Activated T-helper 1 cell treated with anti-CD3 and anti-CD28 coated beads, Interleukin-2, amount 50 U/mL, for 16 hours (primary cell): Measurements from ENCODE around the gene NRTN.
"Not testable (repeated sequence)": the region's sequence is repeated elsewhere in the genome, so short reads cannot be mapped to it uniquely, and the experiment has no call there.

ENCODE experiments used
- DNase-seq, 2 donors: peaks; one replicate each; pipeline ENCODE4 v3.0.0-alpha.2; 2020; ENCODE audit warnings: low read depth in 1 of 2, low spot score in 1 of 2

NRTN gene

DNA sequence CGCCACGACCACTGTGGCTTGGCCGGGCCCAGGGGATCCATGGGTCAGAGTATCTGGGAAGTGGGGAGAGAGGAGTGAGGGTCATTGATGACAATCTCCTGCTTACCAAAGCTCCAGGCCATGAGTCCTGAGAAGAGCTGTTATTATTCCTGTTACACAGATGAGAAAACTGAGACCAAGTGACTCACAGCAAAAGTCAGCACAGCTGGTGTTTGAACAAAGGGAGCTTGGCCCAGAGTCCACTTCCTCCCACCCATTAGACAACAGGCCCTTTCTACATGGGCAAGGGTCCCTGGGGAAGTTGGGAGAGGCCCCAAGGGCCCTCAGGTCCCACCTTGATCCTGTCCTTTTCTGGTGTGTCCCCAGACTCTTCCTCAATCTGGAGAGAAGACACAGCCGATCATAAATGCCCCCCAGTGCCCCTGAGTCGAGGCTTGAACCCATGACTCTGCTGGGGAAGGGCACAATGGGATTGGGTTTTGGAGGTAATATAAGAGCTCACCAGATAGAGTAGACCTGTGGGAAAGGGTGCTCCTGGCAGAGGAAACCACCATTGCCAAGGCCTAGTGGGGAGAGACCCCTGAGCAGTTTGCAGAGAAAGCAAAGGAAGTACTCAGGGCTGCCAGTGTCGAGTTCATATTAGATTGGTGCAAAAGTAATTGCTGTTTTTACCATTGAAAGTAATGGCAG lies 27.8 kb downstream of the NRTN start:
- no peak for DNase-seq

DNA sequence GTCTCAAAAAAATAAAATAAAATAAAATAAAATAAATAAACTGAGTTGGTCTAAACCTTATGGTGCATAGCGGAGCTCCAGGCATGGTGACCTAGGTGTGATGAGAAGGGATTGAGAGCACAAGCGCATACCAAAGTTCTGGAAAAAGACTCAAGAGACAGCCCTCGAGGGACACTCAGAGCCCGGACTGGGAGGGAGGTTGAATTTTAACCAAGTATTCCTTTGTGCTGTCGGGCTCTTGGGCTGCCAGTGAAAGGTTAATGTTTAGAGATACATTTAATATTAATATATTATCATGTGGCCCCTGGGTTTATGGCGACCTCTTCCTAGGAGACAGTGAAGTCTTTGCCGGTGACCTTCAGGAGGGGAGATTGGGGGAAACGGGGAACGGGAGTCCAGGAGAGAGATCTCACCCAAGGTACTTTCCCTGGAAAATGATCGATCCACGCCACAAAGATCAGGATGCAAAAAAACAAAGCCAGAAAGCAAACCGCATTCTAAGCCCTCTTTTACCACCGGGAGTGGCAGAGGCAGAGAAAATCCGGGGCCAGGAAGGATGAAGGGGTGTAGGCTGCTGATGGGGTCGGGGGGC lies 33.0 kb downstream of the NRTN start:
- DNase-seq = no peak

DNA sequence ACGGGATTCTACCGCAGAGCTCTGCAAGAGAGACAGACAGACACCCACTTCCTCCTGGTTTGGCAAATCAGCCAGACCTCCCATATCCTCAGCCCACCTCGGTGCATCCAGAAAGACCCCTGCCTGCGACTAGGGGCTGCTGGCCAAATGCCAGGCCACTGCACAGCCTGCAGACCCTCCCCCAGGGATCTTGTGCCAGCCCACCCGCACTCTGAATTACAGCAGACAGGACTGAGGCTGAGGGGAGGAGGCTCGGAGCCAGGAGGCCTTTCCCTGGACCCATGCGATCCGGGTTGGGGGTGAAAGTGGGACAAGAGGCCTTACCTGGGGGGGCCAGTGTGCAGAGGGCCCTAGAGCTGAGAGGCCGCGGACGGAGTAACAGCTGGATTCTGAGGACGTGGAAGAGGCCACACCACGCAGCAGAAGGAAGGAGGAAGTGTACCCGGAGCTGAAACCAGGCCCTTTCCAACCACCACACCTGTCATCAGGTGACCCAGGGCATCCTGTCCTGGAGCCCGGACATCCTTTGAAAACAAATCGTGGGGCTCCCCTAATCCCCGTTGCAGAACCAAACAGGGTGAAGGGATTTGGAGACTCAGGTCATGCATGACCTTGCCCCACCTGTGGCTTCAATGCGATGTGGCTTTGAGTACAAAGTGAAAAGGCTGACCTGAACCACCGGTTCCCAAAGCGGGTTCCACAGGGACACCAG lies 33.6 kb downstream of the NRTN start:
- DNase-seq = no peak

DNA sequence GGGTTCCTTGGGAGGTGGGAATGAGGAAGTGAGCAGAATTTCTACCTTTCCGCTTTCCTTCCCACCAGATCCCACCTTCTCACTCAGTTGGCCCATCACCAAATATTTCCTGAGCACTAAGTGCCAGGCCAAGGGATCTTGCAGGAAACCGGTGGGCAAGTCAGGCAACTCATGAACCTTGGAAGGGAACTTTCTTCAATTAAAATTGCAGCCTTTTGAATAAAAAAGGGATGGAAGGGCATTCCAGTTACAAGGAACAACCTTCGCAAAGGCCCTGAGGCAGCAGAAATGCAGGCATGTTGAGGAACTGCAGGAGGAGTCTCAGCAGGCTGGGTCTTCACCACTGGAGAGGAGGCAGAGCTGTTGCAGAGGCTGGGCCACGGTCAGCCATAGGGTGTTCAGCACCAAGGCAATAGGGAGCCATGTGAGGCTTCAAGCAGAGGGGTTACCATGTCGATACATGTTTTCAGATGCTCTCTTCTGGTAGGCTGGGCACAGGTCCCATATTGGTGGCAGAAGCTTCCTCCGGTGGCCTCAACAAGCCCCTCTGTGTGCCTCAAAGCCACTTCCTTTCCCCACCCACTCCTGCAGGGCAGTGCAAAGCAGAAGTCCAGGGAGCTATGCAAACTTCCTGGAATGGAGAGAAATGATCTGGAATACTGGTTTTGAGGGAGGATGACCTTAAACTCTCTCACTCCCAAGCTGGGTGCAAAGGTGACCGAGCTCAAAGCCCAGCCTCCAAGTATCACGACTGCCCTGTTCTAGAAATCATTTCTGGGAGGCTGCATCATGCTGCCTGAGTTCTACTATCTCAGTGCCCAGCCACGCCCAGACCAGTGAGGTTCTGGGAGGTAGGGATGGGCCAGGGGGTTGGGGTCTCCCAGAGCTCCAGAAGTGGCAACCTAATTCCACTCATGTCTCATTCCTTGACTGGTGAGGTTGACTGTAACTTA lies 34.5 kb downstream of the NRTN start, which contains the start of gene FUT6:
TSS of gene FUT6 (minus strand) at position 638 of the 953 bp plus-strand sequence. CDS start 7,135 bp downstream, outside the sequence.
- no peak for DNase-seq

DNA sequence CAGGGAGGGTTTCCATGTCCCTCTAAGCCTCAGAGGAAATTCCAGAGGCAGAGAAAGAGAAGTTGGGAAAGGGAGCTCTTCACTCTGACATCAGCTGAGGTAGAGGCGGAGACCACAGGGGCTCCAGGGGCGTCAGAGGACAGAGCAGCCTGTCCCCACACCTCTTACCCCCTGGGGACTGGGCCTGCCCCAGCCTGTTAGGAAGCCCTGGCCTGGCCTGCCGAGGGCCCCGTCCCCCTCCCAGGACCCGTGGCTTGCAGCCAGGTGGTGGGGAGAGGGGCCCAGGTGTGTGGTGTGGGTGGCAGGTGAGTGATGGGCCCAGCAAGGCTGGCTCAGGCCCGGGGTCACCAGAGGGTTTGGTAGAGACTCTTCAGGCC lies 36.9 kb downstream of the NRTN start:
- not testable (repeated sequence) for DNase-seq

DNA sequence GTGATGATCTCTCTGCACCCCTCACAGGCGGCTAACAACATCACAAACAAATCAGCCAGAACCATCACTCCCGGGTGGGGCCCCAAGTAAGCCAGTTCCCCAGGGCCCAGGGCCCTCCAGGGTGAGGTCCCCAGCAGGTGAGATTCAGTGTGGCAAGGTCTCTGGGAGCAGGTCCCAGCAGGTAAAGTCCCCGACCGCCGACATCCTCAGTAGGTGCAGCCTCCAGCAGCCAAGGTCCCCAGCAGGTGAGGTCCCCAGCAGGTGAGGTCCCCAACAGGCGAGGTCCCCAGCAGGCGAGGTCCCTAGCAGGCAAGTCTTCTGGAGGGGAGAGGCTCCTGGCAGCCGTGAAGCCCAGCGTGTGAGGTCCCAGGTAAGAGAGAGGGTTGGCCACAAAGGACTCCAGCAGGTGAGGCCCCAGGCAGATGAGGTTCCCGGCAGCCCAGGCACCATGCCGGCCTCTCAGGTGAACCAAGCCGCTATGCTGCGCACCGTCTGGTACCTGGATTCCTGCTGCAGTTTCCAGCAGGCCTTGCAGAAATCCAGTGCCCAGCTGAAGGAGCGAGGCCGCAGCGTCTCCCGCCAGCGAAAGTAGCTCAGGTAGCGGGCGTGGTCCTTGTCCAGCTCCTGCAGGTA lies 38.5 kb downstream of the NRTN start:
- DNase-seq = no peak

DNA sequence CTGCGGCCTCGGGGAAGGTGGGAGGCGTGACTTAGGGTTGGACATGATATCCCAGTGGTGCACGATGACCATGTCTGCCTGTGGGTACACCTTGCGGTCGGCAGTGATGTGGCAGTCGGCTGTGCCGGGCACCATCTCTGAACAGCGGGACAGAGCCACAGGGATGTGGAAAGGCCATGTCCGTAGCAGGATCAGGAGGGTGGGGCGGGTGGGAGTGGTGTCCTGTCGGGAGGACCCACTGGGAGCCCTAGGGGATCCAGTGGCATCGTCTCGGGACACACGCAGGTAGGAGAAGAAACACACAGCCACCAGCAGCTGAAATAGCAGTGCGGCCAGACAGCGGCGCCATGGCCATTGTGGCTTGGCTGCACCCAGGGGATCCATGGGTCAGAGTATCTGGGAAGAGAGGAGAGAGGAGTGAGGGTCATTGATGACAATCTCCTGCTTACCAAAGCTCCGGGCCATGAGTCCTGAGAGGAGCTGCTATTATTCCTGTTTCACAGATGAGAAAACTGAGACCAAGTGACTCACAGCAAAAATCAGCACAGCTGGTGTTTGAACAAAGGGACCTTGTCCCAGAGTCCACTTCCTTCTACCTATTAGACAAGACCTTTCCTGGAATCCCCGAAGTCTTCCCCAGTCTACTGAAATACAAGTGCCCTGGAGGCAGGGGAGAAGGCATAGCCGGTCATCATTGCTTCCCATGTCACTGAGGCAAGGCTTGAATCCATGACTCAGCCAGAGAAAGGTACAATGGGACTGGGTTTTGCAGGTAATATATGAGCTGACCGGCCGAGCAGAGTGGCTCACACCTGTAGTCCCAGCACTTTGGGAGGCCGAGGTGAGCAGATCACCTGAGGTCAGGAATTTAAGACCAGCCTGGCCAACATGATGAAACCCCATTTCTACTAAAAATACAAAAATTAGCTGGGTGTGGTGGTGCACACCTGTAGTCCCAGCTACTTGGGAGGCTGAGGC lies 39.9 kb downstream of the NRTN start:
- DNase-seq = no peak

DNA sequence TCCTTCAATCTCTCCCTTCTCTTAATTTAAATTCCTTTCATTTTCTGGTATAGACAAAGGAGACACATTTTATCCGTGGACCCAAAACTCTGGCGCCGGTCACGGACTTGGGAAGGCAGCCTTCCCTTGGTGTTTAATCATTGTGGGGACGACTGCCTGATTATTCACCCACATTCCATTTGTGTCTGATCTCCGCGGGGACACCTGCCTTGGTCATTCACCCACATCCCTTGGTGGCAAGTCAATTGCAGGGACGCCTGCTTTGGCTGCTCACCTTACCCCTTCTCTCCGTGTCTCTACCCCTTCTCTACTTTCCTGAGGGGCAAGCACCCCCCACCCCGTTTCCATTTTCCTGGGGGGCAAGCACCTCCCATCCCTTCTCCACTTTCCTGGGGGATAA lies 43.0 kb downstream of the NRTN start:
- DNase-seq = not testable (repeated sequence)

DNA sequence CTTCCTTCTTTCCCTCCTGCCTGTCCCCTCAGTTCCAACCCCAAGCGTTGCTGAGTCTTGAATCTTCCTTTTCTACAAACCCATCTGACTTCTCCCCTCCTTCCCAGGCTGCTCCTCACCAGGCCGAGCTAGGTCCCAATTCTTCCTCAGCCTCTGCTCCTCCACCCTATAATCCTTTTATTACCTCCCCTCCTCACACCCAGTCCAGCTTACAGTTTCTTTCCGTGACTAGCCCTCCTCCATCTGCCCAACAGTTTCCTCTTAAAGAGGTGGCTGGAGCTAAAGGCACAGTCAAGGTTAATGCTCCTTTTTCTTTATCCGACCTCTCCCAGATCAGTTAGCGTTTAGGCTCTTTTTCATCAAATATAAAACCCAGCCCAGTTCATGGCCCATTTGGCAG lies 43.8 kb downstream of the NRTN start:
- DNase-seq = not testable (repeated sequence)

DNA sequence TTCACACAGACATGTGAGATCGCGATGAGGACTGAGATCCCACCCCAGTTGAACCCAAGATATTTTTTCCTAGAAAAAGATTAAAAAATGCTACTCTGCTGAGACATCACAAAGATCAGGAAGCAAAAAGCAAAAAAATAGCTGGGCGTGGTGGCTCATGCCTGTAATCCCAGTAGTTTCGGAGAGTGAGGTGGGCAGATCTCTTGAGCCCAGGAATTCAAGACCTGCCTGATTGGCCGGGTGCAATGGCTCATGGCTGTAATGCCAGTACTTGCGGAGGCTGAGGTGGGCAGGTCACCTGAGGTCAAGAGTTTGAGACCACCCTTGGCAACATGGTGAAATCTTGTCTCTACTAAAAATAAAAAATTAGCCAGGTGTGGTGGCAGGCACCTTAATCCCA lies 45.3 kb downstream of the NRTN start:
- DNase-seq = no peak

DNA sequence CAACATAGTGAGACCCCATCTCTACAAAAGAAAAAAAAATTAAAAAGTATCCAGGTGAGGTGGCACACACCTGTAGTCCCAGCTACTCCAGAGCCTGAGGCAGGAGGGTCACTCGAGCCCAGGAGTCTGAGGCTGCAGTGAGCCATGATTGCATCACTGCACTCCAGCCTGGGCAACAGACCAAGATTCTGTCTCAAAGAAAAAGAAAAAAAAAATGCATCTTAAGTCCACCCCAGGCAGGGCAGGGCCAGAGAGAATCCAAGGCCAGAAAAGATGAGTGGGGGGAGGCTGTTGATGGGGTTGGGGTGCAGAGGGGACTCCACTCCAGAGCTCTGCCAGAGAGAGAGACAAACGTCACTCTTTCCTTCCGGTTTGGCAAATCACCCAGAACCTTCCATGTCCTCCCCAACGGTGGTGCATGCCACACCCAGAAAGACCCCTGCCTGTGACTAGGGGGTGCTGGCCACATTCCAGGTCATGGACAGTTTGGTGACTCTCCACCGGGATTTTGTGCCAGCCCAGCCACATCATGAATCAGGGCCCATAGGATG lies 46.0 kb downstream of the NRTN start:
- no peak for DNase-seq

DNA sequence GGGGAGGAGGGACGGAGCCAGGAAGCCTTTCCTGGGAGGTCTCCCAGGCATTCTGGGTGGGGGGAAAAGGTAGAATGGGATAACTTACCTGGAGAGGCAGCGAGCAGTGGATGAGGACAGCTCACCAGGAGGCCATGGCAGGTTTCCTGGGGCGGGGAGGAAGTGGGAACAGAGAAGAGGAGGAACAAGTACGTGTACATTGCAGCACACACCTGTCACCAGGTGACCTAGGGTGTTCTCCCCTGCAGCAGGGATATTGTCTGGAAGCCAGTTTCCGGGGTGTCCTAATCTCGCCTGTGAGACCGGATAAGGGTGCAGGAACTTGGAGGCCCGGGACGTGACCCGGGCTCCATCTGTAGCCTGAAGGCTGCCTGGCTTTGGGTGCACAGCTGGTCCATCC lies 46.4 kb downstream of the NRTN start, which contains the start of gene FUT3:
TSS of gene FUT3 (minus strand) at position 148 of the 400 bp plus-strand sequence.
- DNase-seq = no peak

DNA sequence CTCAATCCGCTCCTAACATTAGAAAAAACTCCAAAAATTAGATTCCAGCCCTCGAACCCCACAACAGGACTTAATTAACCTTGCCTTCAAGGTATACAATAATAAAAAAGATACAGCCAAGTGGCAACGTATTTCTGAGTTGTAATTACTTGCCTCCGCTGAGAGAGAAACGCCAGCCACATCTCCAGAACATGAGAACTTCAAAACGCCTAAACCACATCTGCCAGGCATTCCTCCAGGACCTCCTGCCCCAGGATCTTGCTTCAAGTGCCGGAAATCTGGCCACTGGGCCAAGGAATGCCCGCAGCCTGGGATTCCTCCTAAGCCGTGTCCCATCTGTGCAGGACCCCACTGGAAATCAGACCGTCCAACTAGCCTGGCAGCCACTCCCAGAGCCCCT lies 49.3 kb downstream of the NRTN start:
- DNase-seq = not testable (repeated sequence)

DNA sequence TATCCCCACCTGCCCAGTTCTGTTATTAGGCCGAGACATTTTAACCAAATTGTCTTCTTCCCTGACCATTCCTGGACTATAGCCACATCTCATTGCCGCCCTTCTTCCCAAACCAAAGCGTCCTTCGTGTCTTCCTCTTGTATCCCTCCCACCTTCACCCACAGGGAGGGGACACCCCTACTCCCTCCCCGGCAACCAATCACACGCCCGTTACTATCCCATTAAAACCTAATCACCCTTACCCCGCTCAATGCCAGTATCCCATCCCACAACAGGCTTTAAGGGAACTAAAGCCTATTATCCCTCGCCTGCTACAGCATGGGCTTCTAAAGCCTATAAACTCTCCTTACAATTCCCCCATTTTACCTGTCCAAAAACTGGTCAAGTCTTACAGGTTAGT lies 50.3 kb downstream of the NRTN start:
- DNase-seq = not testable (repeated sequence)

DNA sequence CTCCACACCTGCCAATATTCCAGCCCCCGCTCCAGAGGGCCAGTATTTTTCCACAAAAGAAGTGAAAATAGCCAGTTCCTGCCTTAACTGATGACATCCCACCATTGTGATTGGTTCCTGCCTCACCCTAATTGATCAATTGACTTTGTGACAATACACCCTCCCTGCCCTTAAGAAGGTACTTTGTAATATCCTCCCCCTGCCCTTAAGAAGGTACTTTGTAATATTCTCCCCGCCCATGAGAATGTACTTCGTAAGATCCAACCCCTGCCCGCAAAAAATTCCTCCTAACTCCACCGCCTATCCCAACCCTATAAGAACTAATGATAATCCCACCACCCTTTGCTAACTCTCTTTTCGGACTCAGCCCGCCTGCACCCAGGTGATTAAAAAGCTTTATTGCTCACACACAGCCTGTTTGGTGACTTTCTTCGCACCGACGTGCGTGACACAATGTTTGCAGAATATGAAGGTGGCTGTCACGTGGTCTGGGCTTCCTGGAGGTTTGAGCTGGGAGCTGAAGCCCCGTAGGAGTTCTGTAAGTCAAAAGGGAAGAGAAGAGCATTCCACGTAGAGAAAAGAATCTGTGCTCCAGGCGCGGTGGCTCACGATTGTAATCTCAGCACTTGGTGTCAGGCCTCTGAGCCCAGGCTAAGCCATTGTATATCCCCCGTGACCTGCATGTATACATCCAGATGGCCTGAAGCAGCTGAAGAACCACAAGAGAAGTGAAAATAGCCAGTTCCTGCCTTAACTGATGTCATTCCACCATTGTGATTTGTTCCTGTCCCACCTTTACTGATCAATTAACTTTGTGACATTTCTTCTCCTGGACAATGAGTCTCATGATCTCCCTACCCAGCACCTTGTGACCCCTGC lies 52.6 kb downstream of the NRTN start:
- no peak for DNase-seq

DNA sequence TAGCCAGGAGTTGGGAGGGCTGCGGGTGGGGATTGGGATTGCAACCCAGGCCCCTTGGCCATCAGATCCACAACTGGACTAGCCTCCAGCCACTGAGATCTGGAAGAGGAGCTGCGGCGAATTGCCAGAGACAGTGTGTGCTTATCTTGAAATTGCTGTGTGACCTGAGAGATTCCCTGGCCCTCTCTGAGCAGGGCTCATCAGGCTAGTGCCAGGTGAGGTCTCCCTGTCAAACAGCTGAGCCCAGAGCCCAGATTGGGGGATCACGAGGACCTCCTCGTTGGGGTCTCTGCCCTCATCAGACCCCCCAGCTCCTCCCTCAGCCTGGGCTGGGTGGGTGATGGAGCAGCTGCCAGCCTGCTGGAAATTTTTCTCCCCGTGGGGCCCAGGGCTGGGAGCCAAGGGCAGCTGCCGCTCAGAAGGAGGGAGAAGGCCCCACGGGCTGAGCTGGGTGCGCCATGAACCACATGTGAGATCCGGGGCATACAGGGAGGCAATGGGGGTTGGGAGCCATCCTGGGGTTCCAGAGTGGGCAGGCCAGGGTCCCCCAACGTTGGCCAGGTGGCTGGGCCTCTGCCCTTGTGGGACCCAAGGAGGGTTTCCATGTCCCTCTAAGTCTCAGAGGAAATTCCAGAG lies 58.3 kb downstream of the NRTN start:
- no peak for DNase-seq

DNA sequence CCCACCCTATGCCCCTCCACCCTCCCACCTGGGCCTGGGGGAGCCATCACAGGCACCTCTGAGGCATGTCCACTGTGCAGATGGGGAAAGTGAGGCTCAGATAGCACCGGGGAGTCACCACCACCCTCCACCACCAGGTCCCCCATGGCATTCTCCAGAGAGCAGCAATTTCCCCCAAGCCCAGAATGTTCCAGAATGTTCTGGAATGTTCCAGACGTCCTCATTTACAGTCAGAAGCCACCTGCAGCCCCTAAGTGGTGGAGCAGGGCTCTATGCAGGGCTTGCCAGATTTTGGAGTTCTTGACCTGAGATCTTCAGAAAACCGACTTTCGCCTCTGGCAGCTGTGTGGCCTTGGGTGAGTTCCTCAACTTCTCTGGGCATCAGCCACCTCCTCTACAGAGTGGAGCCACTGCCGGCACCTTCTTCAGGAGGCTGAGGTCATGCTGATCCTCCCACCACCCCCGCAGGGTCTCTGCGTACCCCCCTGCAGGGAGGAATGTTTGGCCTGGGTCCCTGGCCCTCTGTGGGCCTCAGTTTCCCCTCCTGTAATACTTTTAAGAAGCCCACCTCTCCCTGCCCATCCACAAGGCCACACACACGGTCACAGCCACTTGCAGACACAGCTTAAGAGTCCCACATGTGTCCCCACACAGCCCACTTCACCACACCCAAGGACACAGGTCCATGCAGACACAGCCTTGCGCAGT lies 59.3 kb downstream of the NRTN start:
- DNase-seq = no peak
